ENCODE results near the gene MEIOC. TPM values are rescaled to one million over a fixed set of nuclear protein-coding genes. Genes with fewer than 3 reads are reported as not detected.
A peak's percentile ranks its signal among the peaks of the same experiment; 100 is the strongest.
"Not testable (repeated sequence)": the region's sequence is repeated elsewhere in the genome, so short reads cannot be mapped to it uniquely, and the experiment has no call there.

The MEIOC gene
- total RNA-seq, 1 donor from 2014 or later: 0.11 TPM

DNA sequence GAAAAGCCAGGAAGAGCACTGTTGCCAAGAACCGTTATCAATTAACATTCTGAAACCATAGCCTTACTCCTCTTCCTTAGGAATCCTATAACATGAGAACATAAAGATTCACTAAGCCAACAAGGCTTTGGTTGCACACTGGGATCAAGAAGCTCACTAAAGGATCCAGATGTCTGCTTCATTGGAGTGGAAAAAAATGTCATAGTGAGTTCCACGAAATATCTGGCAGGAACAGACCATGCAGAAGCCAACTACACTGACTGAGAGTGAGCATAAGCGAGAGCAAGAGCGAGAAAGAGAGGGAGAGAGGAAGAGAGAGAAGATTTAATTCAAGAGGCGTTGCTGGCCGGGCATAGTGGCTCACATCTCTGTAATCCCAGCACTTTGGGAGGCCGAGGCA is 13.4 kb upstream of the MEIOC start:
- intact Hi-C loops (cut with DNase I): no loop called here
- ATAC-seq: no peak
- no peak for DNase-seq (ENCODE audit: missing footprints)

DNA sequence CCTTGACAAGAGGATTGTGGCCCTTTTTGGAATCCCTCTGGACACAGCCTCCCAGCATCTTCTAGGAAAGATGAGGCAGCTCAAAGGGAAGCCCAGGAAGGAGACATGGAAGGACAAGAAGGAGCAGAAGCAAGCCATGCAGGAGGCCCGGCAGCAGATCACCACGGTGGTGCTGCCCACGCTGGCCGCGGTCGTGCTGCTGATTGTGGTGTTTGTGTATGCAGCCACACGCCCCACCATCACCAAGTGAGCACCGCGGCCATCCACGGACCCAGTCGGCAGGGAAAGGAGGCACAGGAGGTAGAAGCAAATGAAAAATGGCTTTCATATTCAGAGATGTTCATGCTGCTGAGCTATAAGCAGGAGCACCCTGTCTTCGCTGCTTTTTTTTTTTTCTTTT is 10.9 kb upstream of the MEIOC start:
- ATAC-seq (no peak), DNase-seq (ENCODE audit: missing footprints) (no peak)
- intact Hi-C loops (cut with DNase I): no loop called here

DNA sequence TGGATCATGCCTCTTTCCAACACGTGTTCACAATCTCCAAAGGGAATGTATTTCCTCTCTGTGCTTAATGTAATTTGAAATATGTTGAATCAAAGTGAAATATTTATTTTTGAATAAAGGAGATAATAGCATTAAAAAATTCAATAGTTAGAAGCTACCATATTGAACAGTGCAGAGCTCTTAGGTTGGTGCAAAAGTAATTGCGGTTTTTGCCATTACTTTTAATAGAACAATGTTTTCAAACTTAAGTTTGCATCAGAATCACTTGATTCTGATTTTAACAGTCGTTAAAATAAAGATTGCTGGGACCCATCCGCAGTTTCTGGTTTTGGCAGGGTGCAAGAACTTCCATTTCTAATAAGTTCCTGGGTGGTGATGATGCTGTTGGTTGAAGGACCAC is 10.0 kb upstream of the MEIOC start:
- ATAC-seq (no peak), DNase-seq (ENCODE audit: missing footprints) (no peak)
- intact Hi-C loops (cut with DNase I): no loop called here

DNA sequence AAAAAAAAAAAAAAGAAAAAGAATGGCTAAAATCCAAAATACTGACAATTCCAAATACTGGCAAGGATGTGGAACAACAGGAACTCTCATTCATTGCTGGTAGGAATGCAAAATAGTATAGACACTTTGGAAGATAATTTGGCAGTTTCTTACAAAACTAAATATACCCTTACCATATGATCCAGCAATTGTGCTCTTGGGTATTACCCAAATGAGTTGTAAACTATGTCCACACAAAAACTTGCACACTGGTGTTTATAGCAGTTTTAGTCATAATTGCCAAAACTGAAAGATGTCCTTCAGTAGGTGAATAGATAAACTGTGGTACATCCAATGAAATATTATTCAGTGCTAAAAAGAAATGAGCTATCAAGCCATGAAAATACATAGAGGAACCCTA is 8.5 kb upstream of the MEIOC start:
- intact Hi-C loops (cut with DNase I): no loop called here
- no peak for ATAC-seq
- no peak for DNase-seq (ENCODE audit: missing footprints)

DNA sequence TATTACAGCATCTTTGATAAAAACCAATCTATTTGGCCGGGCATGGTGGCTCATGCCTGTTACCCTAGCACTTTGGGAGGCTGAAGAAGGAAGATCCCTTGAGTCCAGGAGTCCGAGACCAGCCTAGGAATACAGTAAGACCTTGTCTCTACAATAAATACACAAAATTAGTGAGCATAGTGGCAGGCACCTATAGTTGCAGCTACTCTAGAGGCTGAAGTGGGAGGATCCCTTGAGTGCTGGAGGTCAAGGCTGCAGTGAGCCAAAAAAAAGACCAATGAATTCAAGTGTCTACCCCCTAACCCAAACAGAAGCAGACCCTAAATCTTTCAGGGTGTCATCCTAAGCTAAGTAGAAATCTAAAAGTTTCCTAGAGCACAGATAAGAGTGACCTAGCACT is 7.3 kb upstream of the MEIOC start:
- ATAC-seq (no peak), DNase-seq (ENCODE audit: missing footprints) (no peak)
- intact Hi-C loops (cut with DNase I): no loop called here

DNA sequence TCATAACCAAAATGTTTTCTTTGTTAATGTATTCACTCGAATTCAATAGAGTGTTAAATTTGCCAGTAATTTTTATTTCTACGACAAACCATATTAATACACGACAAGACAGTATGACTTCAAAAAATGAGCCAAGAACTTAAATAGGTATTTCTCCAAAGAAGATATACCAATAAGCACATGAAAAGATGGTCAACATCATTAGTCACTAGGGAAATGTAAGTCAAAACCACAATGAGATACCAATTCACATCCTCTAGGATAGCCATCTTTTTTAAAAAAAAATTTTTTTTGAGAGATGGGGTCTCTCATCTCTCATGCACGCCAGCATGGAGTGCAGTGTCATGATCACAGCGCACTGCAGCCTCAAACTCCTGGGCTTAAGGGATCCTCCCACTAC is 5.0 kb upstream of the MEIOC start:
- DNase-seq (ENCODE audit: missing footprints) (no peak), ATAC-seq (no peak)
- intact Hi-C loops (cut with DNase I): no loop called here

DNA sequence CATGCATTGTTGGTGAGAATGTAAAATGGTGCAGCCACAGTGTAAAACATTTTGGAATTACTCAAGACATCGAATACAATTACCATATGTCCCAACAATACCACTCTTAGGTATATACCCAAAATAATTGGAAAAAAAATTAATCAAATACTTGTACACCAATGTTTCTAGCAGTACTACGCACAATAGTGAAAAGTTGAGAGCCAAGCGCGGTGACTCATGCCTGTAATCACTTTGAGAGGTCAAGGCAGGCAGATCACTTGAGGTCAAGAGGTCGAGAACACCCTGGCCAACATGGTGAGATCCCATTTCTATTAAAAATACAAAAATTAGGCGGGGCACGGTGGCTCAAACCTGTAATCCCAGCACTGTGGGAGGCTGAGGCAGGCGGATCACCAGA is 3.5 kb upstream of the MEIOC start:
- no peak for ATAC-seq
- intact Hi-C loops (cut with DNase I): no loop called here
- DNase-seq (ENCODE audit: missing footprints): no peak

DNA sequence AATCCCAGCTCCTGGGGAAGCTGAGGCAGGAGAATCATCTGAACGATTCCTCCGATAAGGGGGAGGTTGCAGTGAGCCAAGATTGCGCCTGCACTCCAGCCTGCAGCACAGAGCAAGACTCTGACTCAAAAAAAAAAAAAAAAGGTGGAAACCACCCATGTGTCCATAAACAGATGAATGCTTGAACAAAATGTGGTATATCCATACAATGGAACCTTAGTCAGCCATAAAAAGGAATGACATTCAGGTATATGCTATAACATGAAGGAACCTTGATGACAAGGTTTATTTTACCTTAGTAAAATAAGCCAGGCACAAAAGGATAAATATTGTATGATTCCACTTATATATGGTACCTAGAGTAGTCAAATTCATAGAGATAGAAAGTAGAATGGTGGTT is 2.9 kb upstream of the MEIOC start:
- ATAC-seq: no peak
- intact Hi-C loops (cut with DNase I): no loop called here
- no peak for DNase-seq (ENCODE audit: missing footprints)

DNA sequence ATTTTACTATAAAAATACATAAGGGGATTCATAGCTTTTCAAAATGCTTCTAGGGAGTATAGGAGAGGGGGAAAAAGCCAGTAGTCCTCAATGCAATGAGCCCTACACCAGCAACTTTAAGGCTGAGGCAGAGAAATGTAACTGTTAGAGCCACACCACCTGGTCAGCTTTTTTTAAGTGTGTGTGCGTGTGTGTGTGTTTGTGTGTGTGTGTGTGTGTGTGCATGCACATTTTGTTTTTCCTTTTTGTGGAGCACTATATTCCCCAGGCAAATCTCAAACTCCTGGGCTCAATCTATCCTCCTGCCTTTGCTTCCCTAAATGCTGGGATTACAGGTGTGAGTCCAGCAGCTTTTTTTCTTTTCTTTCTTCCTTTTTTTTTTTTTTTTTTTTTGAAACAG is 2.3 kb upstream of the MEIOC start:
- intact Hi-C loops (cut with DNase I): no loop called here
- ATAC-seq (no peak), DNase-seq (ENCODE audit: missing footprints) (no peak)

DNA sequence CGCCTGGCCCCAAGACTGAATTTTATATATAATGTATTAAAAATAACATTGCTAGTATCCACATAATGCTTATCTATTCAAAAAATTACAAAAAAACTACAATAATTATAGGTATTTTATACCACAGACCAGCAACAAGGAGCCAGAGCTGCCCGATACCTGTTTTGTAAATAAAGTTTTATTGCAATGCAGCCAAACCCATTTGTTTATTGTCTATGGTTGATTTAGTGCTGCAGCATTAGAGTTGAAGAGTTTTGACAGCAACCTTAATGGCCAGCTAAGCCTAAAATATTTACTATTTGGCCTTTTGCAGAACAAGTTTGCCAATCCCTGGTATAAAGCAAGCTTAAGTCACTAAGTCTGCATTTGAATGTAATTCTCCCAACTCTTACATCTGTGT is 5.6 kb downstream of the MEIOC start:
- ATAC-seq (no peak), DNase-seq (ENCODE audit: missing footprints) (no peak)
- intact Hi-C loops (cut with DNase I): no loop called here

DNA sequence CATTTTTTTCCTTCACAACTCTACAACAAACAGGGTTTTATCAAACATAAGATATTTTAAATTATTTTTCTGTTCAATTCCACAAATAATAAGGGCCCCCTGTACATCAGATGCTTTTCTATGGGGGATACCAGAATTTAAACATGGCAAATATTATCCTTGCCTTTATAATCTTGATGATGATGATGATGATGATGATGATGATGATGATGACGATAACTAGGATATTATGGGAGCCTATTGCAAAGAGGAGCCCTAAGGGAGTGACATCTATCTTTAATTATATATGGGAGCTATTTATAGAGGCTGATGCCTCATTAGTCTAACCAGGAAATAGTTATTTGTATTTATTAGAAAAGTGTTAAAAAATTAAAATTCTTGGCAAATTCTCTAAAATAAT is 6.8 kb downstream of the MEIOC start:
- DNase-seq (ENCODE audit: missing footprints) (no peak), ATAC-seq (no peak)
- intact Hi-C loops (cut with DNase I): no loop called here

DNA sequence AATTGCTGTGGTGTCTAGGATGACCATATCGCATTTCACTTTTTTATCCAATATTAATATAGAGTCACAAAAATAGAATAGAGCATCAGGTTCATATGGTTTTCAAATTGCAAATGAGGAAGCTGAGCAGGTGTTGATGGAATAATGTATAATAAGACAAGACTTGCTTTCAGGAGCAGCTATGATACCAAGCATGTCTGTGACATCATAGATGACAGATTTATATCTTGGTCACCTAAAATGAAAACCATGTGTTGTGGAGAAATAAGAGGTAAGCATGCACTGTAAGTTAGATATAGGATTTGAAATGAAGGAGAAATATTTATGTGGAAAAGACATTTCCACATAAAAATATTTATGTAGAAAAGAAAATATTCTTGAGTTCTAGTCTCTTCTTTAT is 8.6 kb downstream of the MEIOC start:
- intact Hi-C loops (cut with DNase I): no loop called here
- ATAC-seq: no peak
- DNase-seq (ENCODE audit: missing footprints): no peak

DNA sequence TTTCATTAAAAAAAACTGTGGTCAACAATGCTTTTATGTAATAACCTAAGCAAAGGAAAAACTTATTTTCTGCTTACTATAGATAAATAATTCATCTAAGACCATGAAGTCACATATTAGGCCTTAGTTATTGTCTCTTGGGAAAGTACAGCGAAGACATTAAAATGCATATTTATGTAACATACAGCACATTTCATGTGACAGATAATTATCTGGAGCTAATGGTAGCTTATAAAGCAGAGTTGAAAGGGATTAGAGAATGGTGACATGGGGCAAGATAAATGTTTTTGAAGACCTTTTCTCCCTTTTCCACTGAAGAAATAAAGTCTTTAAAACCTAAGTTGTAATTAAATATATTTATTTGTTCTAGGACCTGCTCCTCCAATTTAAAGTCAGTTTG is 9.7 kb downstream of the MEIOC start:
- ATAC-seq: no peak
- intact Hi-C loops (cut with DNase I): no loop called here
- no peak for DNase-seq (ENCODE audit: missing footprints)

DNA sequence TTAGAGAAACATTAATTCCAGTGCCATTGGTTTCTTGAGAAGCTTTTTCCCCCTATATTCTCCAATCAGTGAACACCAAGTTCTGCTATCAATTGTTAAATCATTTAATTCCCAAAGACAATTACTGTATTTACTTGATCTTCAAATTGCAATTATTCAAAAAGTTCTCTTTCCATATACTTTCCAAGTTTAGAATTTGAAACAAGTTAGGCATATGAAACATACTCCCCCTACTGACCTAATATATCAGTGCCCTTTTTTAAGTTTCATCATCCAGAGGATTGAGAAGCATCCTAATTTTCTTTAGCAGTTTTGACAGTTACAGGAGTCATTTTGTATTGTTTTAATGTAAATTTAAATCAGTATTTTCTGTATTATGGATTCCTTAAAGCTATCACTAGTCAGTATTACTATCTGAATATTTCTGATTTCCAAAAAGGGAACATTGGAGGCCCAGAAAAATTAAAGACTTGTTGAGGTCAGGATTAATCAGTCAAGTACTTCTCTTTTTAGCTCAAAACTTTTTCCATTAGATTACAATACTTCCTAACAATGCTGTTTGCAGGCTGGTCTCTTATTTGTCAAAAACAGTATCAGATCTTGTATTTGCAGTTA is 16.3 kb downstream of the MEIOC start:
- DNase-seq (ENCODE audit: missing footprints) (no peak), ATAC-seq (no peak)
- intact Hi-C loops (cut with DNase I): loop anchor here (1.0 kb wide), 1 partner anchor 139 kb away; no protein-coding TSS in a partner anchor

DNA sequence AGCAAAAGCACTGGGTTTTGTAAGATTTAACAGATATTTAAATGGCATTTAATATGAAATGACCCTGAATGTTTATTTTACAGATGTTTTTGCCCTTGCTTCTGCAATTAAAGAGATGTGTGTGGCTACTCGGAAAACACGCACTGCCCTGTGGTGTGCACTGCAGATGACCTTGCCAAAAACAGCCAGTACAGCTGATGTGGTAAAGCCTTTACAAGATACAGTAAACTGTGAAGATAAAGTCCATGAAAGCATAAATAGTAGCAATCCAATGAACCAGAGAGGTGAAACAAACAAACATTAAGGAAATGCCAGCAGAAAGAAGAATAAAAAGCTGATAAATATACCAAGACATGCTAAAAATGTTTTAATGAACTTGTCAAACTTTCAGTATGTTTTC is 17.6 kb downstream of the MEIOC start:
- intact Hi-C loops (cut with DNase I): no loop called here
- no peak for DNase-seq (ENCODE audit: missing footprints)
- no peak for ATAC-seq

DNA sequence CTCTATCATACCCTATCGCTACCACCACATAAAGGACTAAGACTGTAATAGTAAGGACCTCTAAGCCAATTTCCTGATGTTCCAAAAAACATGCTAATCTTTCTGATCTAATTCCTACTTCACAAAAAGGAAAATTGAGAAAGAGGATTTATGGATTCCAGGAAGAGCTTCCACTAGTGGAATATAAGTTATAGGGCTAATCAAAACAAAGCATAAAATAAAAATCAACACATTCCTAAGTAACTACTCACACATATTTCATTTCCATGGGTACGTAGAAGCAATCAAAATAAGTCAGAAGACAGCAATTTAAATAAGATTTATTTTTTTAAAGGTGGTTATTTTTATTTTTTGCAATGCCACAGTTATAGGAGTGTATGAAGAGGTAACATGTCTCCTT is 20.9 kb downstream of the MEIOC start:
- intact Hi-C loops (cut with DNase I): no loop called here
- no peak for DNase-seq (ENCODE audit: missing footprints)

DNA sequence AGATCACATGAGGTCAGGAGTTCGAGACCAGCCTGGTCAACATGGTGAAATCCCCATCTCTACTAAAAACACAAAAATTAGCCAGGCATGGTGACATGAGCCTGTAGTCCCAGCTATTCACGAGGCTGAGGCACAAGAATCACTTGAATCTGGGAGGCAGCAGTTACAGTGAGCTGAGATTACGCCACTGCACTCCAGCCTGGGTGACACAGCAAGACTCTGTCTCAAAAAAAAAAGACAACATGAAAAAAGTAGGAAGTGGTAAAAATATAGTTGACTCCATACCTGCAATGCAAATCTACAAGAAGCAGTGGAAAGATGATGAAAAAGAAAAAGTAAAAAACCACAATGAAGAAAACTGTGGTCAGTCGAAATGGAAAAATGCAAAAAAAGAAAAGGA is 27.0 kb downstream of the MEIOC start:
- DNase-seq (ENCODE audit: missing footprints); intact Hi-C loops (cut with DNase I); ATAC-seq: not testable (repeated sequence)

More for the DNA sequence above, 20.9 kb downstream of the MEIOC start:
- ATAC-seq: no peak

DNA sequence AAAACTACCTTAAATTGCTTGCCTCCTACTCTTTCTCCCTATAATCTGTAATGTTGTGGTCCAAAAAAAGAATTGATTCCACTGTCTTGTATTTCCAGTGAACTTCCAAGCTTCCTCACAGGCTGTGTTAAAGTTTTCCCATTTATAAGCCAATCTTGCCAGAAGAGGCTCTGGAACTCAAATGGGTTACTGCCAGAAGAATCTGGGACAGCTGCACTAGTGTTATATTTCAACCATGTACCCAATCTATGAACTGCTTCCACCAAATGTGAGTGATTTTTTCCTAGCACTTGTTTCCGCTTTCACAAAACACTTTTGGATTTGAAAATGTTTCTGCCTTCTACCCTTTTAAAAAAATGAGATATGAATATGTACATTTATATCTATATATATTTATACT is 31.5 kb downstream of the MEIOC start:
- intact Hi-C loops (cut with DNase I): no loop called here
- no peak for DNase-seq (ENCODE audit: missing footprints)
- ATAC-seq: no peak

DNA sequence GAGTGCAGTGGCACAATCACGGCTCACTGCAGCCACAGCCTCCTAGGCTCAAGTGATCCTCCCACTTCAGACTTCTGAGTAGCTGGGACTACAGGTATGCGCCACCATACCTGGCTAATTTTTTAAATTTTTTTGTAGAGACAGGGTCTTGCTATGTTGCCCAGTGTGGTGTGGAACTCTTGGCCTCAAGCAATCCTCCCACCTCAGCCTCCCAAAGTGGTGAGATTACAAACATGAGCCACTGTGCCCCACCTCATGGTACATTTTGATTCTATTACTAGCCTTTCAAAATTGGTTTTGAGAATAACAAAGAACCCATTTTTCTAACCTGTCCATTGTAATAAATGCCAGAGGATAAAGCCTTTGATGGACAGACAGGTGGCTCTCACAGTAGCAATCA is 31.9 kb downstream of the MEIOC start:
- DNase-seq (ENCODE audit: missing footprints): no peak
- intact Hi-C loops (cut with DNase I): no loop called here
- no peak for ATAC-seq

DNA sequence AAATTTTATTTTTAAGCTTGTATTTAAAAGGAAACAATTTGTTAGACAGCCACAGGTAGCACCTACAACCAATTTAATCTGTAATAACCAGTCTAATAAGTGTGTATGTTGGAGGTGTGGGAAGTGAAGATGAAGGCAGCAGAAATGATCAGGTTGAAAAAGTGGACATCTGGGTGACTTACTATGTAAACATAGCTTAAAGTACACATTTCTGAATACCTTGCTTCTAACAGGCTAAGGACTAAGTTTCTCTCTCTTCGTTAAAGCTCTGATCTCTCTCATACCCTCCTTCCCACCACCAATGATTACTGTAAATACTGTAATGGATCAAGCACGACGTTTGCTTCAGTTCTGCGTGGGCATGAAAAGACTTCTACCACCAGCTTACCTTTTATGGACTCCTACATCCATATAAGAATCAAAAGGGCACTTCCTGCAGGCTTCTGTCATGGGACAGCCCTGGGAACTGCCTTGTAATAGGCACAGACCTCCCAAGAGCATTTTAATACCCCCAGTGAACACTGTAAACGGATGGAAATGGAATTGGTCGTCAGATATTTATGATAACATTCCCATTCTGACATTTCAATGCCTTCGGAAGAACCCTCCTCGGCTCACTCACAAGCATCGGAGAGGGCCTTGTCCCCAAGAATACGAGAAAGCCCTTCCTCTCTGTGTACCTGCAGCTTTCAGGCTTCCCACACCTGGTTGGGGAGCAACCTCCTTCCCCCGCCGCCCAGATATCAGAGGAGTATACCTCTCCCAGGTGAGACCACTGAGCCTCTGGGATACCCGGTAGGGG is 32.6 kb downstream of the MEIOC start:
- no peak for DNase-seq (ENCODE audit: missing footprints)
- intact Hi-C loops (cut with DNase I): no loop called here
- peak; percentile 18 for ATAC-seq
